ENCODE results near the gene TACR1. TPM values are rescaled to one million over a fixed set of nuclear protein-coding genes. Genes with fewer than 3 reads are reported as not detected.

TACR1 gene
- total and polyA plus RNA-seq, 2 of the 13 experiments (the other 11 are each of a cell fraction or from before 2014, with no cell fraction given), result not detected

GRCh38 chr2:75199428-75200011, at the start of gene TACR1 (continued):
- TF ChIP-seq, protein P1, sequence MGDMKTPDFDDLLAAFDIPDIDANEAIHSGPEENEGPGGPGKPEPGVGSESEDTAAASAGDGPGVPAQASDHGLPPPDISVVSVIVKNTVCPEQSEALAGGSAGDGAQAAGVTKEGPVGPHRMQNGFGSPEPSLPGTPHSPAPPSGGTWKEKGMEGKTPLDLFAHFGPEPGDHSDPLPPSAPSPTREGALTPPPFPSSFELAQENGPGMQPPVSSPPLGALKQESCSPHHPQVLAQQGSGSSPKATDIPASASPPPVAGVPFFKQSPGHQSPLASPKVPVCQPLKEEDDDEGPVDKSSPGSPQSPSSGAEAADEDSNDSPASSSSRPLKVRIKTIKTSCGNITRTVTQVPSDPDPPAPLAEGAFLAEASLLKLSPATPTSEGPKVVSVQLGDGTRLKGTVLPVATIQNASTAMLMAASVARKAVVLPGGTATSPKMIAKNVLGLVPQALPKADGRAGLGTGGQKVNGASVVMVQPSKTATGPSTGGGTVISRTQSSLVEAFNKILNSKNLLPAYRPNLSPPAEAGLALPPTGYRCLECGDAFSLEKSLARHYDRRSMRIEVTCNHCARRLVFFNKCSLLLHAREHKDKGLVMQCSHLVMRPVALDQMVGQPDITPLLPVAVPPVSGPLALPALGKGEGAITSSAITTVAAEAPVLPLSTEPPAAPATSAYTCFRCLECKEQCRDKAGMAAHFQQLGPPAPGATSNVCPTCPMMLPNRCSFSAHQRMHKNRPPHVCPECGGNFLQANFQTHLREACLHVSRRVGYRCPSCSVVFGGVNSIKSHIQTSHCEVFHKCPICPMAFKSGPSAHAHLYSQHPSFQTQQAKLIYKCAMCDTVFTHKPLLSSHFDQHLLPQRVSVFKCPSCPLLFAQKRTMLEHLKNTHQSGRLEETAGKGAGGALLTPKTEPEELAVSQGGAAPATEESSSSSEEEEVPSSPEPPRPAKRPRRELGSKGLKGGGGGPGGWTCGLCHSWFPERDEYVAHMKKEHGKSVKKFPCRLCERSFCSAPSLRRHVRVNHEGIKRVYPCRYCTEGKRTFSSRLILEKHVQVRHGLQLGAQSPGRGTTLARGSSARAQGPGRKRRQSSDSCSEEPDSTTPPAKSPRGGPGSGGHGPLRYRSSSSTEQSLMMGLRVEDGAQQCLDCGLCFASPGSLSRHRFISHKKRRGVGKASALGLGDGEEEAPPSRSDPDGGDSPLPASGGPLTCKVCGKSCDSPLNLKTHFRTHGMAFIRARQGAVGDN (CRISPR knock-in tag; IDR thresholded peaks at IDR 0.05), result peak; percentile 58
- no peak; the same call in 1 of the 2 replicates for TF ChIP-seq ZNF619 (CRISPR knock-in tag; IDR thresholded peaks at IDR 0.05)
- TF ChIP-seq PAX8 (CRISPR knock-in tag; IDR thresholded peaks at IDR 0.05; ENCODE audit: borderline replicate concordance), result no peak
- TF ChIP-seq ASH2L (IDR thresholded peaks at IDR 0.05; ENCODE audit: insufficient read length, low read depth, low read length), result no peak
- TF ChIP-seq RNF219 (CRISPR knock-in tag; IDR thresholded peaks at IDR 0.05), result no peak
- TF ChIP-seq ZFP1 (CRISPR knock-in tag; IDR thresholded peaks at IDR 0.05), result no peak
- 0 out of 2 replicates have a peak, but pooled peaks have one; percentile 32 for TF ChIP-seq DNMT1 (CRISPR knock-in tag; IDR thresholded peaks at IDR 0.05)
- no peak for TF ChIP-seq HMGXB3 (CRISPR knock-in tag; IDR thresholded peaks at IDR 0.05; ENCODE audit: borderline replicate concordance)
- TF ChIP-seq FOXC1 (CRISPR knock-in tag; IDR thresholded peaks at IDR 0.05; ENCODE audit: borderline replicate concordance), result no peak
- no peak for TF ChIP-seq ETV6 (CRISPR knock-in tag; conservative IDR thresholded peaks at IDR 0.05)
- TF ChIP-seq ZNF326 (CRISPR knock-in tag; IDR thresholded peaks at IDR 0.05; ENCODE audit: borderline replicate concordance), result no peak
- TF ChIP-seq BHLHE40 (IDR thresholded peaks at IDR 0.05; ENCODE audit: low read length), result no peak
- no peak for TF ChIP-seq ZNF713 (CRISPR knock-in tag; IDR thresholded peaks at IDR 0.05)
- TF ChIP-seq USF2 (IDR thresholded peaks at IDR 0.05; ENCODE audit: low read depth, low read length), result no peak
- no peak for TF ChIP-seq USF2 (CRISPR knock-in tag; IDR thresholded peaks at IDR 0.05; ENCODE audit: borderline replicate concordance)
- peak; percentile 64; the same call in 1 of the 2 replicates for TF ChIP-seq ZNF343 (CRISPR knock-in tag; IDR thresholded peaks at IDR 0.05)
